GM21576 (cell line): ENCODE data around the gene PHOX2B.
"Not testable (repeated sequence)": the region's sequence is repeated elsewhere in the genome, so short reads cannot be mapped to it uniquely, and the experiment has no call there.

Experiments used
- ATAC-seq: cut with Tn5 transposase; IDR thresholded peaks from one replicate; pipeline ENCODE4 v1.9.1; 2021; ENCODE audit warnings: mild to moderate bottlenecking, moderate library complexity; ENCODE audit not compliant: unreplicated experiment

PHOX2B gene

DNA sequence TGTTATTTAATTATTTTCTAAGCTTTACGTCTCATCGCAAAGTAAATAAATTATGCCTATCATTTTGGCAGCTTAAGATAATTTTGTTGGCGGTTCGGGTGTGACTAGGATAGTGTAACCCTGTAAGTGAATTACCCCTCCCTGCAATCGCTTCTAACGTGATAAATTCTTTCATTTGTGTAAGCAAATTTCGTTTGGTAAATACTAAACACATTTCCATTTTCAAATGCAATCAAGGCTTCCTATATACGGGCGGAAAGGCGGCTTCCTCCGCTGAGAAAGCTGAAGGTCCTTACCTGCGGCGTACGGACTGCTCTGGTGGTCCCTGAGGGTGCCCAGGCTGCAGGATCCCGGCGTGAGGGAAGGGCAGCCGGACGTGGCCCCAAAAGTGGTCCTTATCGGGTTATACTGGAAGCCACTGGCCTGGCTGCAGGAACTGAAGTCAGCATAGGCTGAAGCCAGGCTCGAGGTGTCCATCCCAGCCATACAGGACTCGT, 403 bp downstream of the PHOX2B start:
- ATAC-seq: no peak

DNA sequence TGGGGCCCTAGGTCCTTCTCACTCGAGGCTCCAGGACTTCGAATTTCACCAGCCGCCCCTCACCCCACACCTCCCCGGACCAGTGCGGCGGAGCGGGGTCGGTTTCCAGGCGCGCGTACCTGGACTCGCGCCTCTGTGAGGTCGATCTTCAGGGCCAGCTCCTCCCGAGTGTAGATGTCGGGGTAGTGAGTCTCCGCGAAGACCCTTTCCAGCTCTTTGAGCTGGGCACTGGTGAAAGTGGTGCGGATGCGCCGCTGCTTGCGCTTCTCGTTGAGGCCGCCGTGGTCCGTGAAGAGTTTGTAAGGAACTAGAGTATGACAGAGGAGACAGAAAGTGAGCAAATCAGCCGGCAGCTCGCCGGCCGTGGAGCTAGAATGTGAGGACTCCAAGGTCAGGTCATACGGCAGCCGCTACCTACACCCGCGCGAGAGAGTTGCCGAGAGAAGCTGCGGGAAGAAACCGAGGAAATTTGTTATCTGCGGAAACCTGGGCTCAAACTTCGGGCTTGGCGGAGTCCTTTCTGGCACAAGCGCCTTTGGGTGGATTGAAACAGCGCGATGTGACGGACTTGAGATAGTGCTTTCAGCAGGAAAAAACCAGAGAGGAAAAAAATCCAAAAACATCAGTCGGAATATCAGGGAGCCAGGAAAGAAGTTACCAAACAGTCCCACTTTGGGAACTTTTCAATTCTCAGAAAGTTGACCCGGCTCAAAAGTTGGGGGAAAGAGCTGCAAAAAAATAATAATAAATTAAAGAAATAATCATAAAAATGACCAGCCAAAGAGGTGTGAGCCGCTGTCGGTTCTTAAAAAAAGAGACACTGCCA, 1.1 kb downstream of the PHOX2B start:
- no peak for ATAC-seq

DNA sequence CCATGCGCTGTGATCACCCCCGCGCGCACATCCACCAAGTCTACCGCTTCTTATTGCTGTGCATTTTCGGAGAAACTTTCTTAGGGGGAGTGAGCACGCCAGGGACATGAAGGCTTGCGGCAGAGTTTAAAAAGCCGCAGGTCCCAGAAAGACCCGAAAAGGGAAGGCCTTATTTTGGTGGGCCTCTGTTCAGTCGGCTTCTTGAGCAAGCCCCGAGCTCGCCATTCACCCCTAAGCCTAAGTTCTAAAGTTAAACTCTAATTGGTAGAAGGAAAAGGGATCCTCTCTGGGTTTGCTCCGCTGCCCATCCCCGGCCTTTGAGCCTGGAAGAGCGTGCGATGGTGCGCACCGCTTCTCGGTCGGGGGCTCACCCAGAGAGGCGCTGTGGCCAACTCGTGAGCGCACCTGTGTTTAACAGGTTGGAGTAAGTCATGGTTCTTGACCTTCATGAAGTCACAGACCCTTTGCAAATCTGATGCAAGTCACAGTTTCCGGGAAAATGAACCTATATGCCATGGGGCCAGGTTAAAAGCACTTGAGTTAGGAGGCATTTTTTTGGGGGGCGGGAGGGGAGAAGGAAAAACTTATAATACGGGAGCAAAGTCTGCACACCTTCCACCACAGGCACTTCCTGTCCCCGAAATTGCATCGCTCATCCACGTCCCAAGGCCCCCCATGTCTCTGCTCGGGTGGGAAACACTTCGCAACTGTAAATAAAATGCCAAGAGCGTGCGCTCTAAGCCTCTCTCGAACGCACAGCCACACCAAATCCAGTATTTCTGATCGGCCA, 1.9 kb downstream of the PHOX2B start:
- ATAC-seq: no peak

DNA sequence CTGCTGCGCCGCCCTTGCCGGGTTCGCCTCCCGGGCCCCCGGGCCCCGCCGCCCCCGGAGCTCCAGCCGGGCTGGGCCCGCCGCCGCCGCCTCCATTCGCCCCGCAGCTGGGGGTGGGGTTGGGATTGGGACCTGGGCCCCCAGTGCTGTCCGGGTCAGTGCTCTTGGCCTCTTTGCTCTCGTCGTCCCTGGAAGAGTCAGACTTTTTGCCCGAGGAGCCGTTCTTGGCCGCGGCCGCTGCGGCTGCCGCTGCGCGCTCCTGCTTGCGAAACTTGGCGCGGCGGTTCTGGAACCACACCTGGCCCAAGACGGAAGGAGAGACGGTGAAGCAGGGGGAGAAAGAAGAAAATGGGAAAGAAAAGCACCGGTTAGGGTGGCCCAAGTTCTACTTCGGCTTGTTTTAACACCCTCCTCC, 2.5 kb downstream of the PHOX2B start:
- no peak for ATAC-seq

DNA sequence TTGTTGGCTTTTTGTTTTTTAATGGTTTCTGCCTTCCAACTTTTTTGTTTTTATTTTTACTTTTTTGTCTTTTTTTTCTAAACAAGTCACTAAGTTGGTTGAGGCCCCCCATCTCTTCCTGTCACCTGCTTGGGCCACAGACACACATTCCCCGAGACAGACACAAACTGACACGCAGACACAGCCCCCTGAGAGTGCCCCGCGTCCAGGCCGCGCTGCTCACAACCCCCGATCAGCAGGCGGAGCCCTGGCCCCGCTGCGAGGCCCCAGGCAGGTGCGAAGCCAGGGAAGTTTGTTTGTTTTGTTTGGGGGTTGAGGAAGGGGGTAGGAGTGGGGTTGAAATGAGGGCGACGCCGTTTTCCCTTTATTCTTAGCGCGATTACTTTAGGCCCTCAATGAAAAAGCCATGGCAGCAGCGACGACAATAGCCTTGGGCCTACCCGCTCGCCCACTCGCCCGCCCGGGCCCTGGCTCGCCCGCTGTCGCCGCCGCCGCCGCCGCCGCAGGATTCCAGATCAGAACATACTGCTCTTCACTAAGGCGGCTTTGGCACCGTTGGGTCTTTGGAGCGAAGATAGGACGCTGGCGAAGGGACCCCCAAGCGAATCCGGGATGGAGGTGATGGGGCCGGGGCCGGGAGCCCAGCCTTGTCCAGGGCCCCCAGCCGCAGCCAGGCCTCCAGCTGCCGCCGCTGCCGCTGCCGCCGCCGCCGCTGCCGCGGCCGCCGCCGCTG, 3.1 kb downstream of the PHOX2B start:
- ATAC-seq: no peak

DNA sequence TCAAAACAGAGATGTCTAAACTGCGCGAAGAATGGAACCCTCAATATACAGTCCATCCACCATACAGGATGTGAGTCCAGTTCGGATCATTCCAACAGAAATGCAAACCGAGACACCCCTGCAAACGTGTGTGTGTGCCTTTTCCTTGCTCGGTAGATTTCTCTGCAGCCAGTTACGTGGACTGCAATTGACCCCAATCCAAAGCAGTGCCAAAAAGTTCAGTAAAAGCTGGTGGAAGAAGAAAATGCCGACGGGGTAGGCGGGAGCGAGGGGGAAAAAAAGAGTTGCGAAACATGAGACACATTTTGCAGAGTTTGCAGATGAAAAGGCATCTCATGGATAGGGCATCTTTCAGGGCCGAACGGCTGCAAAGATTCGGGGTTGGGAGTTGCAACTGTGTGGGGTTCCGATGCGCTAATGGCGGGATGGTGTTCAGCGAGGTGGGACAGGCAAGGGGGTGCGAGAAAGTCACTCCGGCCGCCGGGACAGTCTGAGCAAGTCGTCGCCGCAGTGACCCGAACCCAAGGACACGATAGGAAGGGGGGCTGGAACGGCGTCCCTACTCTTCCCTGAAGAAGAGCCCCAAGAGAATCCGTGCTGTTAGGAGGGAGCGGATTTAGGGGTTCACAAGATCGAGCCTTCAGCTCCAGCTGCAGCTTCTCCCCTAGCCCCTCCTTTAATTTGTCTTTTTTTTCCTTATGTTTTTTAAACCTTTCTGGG, 3.8 kb downstream of the PHOX2B start:
- ATAC-seq: no peak

DNA sequence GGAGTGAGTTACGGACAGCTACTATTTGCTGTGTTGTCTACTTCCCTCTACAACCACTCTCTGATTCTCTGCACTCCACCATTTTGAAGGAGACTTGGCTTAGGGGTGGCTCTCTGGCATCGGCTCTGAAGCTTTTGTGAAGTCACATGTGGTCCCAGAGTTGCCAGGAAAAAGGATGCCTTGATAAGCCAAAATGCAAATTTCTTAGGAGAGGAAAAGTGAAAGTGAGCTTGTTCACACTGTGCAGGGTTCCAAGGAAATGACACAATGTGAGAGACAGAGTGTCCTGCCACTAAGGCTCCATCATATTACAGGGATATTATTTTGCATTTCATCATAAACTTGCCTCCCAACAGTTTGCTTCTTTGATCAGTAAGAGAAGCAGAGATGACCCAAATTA, 7.2 kb downstream of the PHOX2B start:
- no peak for ATAC-seq

DNA sequence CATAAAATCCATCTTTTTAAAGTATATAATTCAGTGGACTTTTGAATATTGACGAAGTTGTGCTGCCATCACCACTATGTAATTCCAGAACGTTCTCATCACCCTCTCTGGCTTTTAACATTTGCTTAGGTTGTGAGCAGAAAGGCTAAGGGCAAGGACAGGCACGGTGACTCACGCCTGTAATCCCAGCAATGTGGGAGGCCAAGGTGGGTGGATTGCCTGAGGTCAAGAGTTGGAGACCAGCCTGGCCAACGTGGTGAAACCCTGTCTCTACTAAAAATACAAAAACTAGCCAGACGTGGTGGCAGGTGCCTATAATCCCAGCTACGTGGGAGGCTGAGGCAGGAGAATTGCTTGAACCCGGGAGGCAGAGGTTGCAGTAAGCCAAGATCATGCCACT, 11.0 kb downstream of the PHOX2B start:
- not testable (repeated sequence) for ATAC-seq

DNA sequence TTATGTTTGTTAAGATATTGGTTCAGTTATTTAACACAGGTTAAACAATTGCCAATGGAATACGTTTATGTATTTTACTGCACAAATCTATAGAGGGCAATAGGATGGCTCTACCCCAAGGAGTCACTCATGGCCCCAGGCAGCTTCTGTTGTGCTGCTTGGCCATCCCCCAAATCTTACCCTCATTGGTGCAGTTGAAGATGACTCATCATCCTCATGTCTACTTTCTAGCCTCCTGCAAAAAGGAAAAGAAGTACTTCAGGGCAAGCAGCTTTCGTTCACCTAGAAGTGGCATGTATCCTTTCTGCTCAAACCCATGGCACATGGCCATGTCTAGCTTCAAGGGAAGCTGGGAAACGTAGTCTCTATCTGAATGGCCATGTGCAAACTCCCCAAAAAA, 14.2 kb downstream of the PHOX2B start:
- no peak for ATAC-seq

DNA sequence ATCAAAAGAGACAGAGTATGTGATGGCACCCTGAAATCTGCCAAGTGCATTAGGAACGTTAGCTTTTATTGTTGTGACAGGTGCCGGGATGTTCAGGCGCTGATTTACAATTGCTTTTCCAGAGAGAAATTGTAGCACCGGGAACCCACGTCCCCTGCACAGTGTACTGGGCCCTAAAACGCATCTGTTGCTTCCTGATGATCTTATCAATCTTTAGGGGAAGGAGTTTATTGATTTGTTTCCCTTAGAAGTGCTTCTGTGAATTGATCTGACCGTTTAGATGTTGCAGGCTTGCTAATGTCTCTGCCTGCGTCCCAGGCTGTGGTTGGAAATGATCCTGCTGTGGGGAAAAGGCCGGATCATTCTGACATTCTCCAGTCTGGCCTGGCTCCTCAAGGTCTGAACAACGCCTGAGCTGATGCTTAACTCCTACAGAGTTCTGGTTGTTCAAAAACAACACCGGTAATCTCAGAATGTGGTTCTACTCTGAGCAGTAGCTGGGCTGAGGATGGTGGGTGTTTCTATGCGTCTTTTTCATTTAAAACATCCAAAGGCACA, 16.9 kb downstream of the PHOX2B start:
- no peak for ATAC-seq

DNA sequence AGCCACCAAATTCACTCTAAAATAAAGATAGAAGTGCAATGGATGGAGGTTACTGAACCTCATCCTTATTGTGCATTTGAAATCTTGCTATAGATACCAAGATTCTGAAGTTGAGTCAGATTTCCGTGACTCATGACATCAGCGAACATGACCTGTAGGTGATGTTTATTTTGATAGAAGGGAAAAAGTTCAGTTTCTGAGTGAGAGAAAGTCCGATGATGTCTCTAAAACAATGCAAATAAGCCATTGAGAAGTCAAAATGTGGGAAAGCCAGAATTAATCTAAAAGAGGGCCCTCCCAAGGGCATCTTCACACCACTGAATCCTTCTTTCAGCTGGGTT, 20.0 kb downstream of the PHOX2B start:
- ATAC-seq: no peak

DNA sequence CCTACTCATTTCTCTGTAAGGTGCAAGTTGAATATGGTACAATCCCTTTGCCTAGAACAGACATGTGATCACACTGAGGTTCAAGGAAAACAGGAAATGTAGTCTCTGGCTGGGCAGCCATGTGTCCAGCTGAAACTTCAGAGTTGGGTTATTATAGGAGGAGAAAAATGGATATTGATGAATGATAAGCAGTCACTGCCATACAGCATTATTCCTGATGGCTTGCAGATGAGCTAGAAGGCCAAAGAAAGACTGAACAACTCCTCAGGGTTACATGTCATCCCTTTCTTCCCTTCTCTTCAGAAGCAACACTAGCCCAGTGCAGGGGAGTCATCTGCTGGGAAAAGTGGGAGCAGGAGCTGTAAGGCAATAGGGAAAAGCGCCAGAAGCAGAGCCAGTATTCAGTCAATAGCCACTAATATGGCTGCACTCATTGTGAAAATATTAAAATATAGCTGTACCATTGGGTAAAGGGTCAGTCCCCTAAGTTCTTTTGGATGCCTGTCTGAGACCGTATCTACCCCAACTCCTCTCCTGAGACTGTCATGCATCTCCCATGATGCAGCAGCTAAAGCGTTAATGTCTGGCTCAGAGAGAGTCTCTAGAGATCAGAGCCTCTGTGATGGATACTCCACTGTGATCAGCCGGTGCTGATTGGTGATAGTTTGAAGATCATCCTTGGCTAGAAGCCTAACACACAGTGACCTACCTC, 20.5 kb downstream of the PHOX2B start:
- no peak for ATAC-seq

DNA sequence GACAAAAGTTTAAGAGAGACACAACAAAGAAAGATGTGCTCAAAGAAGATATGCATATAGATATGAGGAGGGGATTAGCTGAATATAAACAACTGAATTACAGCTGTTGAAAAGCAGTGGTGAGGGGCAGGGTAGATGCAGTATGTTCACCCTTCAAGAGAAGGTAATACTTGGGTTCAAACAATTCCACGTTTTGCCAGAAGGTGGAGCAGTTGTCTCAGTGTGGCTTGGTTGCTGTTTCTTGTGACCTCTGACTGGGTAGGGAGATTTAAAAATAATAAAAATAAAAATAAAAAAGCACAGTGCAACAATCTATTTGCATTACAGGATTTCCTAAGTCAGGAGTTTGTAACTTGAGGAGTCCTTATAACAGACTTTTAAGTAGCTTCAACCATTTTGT, 23.3 kb downstream of the PHOX2B start:
- ATAC-seq: no peak

DNA sequence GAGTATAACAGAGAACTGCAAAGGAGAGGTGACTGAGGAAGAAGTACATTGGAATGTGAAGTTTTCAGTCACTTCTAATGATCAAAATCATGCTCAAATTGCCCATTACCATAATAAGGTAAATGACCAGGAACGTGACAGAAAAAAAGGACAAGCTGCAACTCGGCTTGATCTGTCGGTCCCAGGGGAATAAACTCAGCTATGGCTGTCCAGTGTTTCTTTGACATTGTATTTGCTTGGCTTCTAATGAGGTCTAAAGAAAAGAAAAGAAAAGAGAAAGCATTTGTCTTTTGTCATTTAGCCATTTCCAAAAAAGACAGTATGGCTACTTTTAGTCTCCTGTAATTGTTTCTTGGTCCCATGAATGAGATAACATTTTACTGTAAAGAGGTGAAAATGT, 25.2 kb downstream of the PHOX2B start:
- no peak for ATAC-seq

DNA sequence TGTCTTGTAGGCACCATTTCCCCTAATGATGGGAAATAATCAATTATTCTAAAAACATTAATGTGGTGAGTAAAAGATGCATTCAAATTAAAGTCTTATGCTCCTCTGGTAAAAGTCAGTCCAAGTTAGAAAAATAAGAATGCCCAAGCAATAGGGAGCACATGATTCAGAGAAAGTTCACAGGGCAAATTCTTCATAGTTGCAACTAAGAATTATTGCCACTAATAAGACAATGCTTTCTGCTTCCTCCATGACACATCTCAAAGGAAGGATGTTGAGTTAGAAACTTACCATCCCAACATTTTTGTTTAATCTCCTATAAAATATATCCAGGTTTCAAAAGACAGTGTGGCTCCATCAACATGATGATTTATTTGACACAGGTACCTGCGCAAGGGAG, 26.3 kb downstream of the PHOX2B start:
- no peak for ATAC-seq

DNA sequence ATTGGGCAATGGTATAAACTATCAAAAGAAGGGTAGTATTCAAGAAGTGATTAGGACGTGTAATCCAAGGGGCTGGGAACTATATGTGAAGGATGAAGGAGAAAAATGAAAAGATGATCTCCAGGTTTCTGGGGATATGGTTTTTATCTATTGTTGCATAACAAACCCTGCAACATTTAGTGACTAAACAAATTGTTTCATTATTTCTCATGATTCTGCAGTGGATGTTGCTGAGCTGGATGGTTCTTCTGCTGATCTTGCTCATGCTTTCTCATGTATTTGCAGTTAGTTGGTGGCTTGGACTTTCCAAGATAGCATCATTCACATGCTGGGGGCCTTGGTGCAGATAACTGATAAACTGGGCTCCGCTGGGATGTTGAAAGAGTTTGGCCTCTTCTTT, 29.1 kb downstream of the PHOX2B start:
- no peak for ATAC-seq

DNA sequence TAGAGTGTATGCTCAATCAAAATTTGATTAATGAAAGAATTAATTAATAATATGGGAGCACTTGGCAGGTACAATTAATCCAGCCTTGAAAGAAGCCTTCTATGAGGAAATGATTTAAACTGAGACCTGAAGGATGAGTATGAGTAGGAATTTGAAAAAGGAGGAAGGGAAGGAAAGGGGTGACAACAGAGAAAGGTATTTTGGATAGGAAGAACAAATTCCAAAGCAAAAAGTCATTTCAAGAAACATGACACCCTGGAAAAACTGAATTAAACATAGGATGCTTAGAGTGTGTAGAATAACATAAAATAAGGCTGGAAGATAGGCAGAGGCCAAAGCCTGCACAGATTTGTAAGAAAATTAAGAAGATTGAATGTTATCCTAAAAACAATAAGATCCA, 29.6 kb downstream of the PHOX2B start:
- ATAC-seq: no peak

DNA sequence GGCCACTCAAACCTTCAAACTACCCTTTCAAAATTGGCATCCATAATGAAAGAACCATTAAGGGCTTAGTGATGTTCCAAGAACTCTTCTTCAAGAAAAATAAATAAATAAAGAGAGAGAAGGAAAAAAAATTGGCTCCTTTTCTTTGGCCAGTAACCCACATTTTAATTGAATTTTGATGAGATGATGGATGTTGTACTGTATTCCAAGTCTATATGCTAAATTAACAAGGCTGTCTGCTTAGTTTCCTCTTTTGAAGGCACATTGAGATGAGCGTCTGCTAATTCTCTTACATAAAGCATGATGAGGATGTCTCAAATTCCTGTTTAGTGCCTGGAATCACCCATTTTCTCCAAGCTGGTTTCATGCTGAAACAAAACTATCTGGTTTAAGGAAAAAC, 33.4 kb downstream of the PHOX2B start:
- no peak for ATAC-seq

DNA sequence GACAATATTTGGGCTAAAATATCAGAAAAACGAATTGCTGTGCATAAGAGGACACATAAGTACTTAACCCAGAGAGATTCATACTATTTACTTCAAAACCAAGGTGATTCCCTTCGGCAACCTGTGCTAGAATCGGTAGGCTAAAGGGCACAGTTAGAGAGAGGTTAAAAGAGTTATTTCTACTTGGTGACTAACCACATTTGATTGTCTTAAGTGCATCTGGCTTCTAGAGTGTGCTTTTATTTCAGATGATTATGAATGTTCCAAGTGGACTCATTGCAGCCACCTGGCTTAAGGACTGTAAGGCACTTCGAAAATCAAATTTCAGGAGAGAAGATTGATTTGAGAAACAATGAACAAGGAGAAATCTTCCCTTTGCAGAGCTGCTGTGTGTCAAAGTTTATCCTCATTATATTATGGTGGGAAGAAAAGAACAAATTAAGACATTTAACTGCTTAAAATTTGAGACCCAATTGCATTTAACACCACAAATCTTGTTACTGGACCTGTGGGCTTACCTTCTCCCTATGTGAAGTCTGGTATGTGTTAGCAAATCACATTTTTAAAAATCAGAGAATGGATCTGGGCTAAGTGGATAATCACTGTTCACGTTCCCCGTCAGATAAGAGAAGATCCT, 34.0 kb downstream of the PHOX2B start:
- ATAC-seq: no peak

DNA sequence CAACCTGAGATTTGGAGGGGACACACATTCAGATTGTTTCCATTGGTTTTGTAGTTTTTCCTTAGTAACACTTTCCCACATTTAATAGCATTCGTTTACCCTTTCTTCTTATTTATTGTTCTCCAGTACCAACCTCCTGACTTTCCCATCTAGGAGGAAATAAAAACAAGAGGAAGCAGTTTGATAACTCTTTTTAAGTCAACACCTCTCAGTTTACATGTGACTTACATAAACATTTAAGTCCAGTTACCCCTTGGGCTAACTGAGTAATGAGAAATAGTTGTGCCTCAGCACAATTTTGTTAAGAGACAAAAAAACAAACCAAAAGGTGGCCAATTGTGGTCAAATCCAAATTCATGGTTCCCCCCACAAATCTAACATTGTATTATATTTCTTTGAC, 34.8 kb downstream of the PHOX2B start:
- no peak for ATAC-seq
